ENCODE results near the gene PRMT5. TPM values are rescaled to one million over a fixed set of nuclear protein-coding genes. Genes with fewer than 3 reads are reported as not detected.

The PRMT5 gene
- polyA plus RNA-seq (2013, experiment 1 of 4), result 155 TPM
- polyA plus RNA-seq (2013, experiment 2 of 4), result 152 TPM
- 117 TPM for polyA plus RNA-seq (2013, experiment 3 of 4)
- 120 TPM for polyA plus RNA-seq (2013, experiment 4 of 4)

- H3K9me3 ChIP-seq (ENCODE audit: control insufficient read depth, low read length), result no peaks in the 10 kb centered on the region
- H3K27ac ChIP-seq (ENCODE audit: insufficient read depth, low read depth, low read length, poor library complexity, severe bottlenecking), result peak within 1 kb of the TSS; percentile 75
- 1 to 2% methylated on average over 50 to 51 of the region's 51 CpGs for WGBS, 2 experiments
- H3K36me3 ChIP-seq (ENCODE audit: control insufficient read depth, insufficient read depth, low read length), result peaks cover 18% of the 10 kb centered on the region
- H3K27me3 ChIP-seq (ENCODE audit: control insufficient read depth, insufficient read depth, low read length, poor library complexity, severe bottlenecking), result no peaks in the 10 kb centered on the region
- peak within 1 kb of the TSS; percentile 86 for H3K4me3 ChIP-seq (ENCODE audit: insufficient read depth, low read depth, low read length)
- peaks cover 4% of the 10 kb centered on the region for H3K4me1 ChIP-seq (ENCODE audit: control insufficient read depth, insufficient read depth, low read length)
Measured at GRCh38 chr14:22929104-22929960, at the start of gene PRMT5. TSS of gene PRMT5 (minus strand) at chr14:22929376. CDS start at chr14:22929361, 15 bp downstream.

- Histone ChIP-seq H3K9me3 (ENCODE audit: control insufficient read depth, low read length) (no peaks in the 10 kb centered on the region), H3K27ac (ENCODE audit: insufficient read depth, low read depth, low read length, poor library complexity, severe bottlenecking) (peak overlapping the region; percentile 94), H3K4me3 (ENCODE audit: insufficient read depth, low read depth, low read length) (peak overlapping the region; percentile 98), H3K4me1 (ENCODE audit: control insufficient read depth, insufficient read depth, low read length) (peaks cover 43% of the 10 kb centered on the region), H3K27me3 (ENCODE audit: control insufficient read depth, insufficient read depth, low read length, poor library complexity, severe bottlenecking) (no peaks in the 10 kb centered on the region), H3K36me3 (ENCODE audit: control insufficient read depth, insufficient read depth, low read length) (peaks cover 36% of the 10 kb centered on the region)
- 72 to 85% methylated on average over 2 to 3 of the region's 3 CpGs for WGBS, 2 experiments
Measured at GRCh38 chr14:22978487-22978837, 49.3 kb upstream of the PRMT5 start.

GRCh38 chr14:22977684-22978486 is 48.7 kb upstream of the PRMT5 start:
- H3K4me1 ChIP-seq (ENCODE audit: control insufficient read depth, insufficient read depth, low read length), result peaks cover 43% of the 10 kb centered on the region
- WGBS, 2 experiments, result 5 to 8% methylated on average over 7 to 8 of the region's 8 CpGs
- peaks cover 42% of the 10 kb centered on the region for H3K36me3 ChIP-seq (ENCODE audit: control insufficient read depth, insufficient read depth, low read length)
- H3K27me3 ChIP-seq (ENCODE audit: control insufficient read depth, insufficient read depth, low read length, poor library complexity, severe bottlenecking), result no peaks in the 10 kb centered on the region
- H3K27ac ChIP-seq (ENCODE audit: insufficient read depth, low read depth, low read length, poor library complexity, severe bottlenecking), result peak overlapping the region; percentile 94
- H3K9me3 ChIP-seq (ENCODE audit: control insufficient read depth, low read length), result no peaks in the 10 kb centered on the region
- H3K4me3 ChIP-seq (ENCODE audit: insufficient read depth, low read depth, low read length), result peak overlapping the region; percentile 98

GRCh38 chr14:22977434-22977683 is 48.2 kb upstream of the PRMT5 start:
- Histone ChIP-seq H3K27ac (ENCODE audit: insufficient read depth, low read depth, low read length, poor library complexity, severe bottlenecking) (peak overlapping the region; percentile 94), H3K9me3 (ENCODE audit: control insufficient read depth, low read length) (no peaks in the 10 kb centered on the region), H3K36me3 (ENCODE audit: control insufficient read depth, insufficient read depth, low read length) (peaks cover 47% of the 10 kb centered on the region), H3K4me3 (ENCODE audit: insufficient read depth, low read depth, low read length) (peak overlapping the region; percentile 26), H3K4me1 (ENCODE audit: control insufficient read depth, insufficient read depth, low read length) (peaks cover 43% of the 10 kb centered on the region), H3K27me3 (ENCODE audit: control insufficient read depth, insufficient read depth, low read length, poor library complexity, severe bottlenecking) (no peaks in the 10 kb centered on the region)

- peak overlapping the region; percentile 94 for H3K27ac ChIP-seq (ENCODE audit: insufficient read depth, low read depth, low read length, poor library complexity, severe bottlenecking)
- H3K4me3 ChIP-seq (ENCODE audit: insufficient read depth, low read depth, low read length), result peak overlapping the region; percentile 26
- peaks cover 43% of the 10 kb centered on the region for H3K4me1 ChIP-seq (ENCODE audit: control insufficient read depth, insufficient read depth, low read length)
- 79 to 80% methylated on average over 6 of the region's 6 CpGs for WGBS, 2 experiments
- peaks cover 52% of the 10 kb centered on the region for H3K36me3 ChIP-seq (ENCODE audit: control insufficient read depth, insufficient read depth, low read length)
- no peaks in the 10 kb centered on the region for H3K27me3 ChIP-seq (ENCODE audit: control insufficient read depth, insufficient read depth, low read length, poor library complexity, severe bottlenecking)
- H3K9me3 ChIP-seq (ENCODE audit: control insufficient read depth, low read length), result no peaks in the 10 kb centered on the region
Measured at GRCh38 chr14:22976620-22977433, 47.7 kb upstream of the PRMT5 start.

- Histone ChIP-seq H3K27ac (ENCODE audit: insufficient read depth, low read depth, low read length, poor library complexity, severe bottlenecking) (no peak overlapping the region), H3K9me3 (ENCODE audit: control insufficient read depth, low read length) (no peaks in the 10 kb centered on the region), H3K36me3 (ENCODE audit: control insufficient read depth, insufficient read depth, low read length) (peaks cover 51% of the 10 kb centered on the region), H3K4me3 (ENCODE audit: insufficient read depth, low read depth, low read length) (no peak overlapping the region), H3K27me3 (ENCODE audit: control insufficient read depth, insufficient read depth, low read length, poor library complexity, severe bottlenecking) (no peaks in the 10 kb centered on the region), H3K4me1 (ENCODE audit: control insufficient read depth, insufficient read depth, low read length) (peaks cover 43% of the 10 kb centered on the region)
- WGBS, 2 experiments, result 91 to 94% methylated on average over 9 of the region's 9 CpGs
Measured at GRCh38 chr14:22974530-22975313, 45.5 kb upstream of the PRMT5 start.

- 93 to 94% methylated on average over 6 of the region's 6 CpGs for WGBS, 2 experiments
- peaks cover 52% of the 10 kb centered on the region for H3K36me3 ChIP-seq (ENCODE audit: control insufficient read depth, insufficient read depth, low read length)
Measured at GRCh38 chr14:22973217-22974032, 44.2 kb upstream of the PRMT5 start.

GRCh38 chr14:22972313-22972930 is 43.2 kb upstream of the PRMT5 start:
- Histone ChIP-seq H3K4me1 (ENCODE audit: control insufficient read depth, insufficient read depth, low read length) (peaks cover 27% of the 10 kb centered on the region), H3K27me3 (ENCODE audit: control insufficient read depth, insufficient read depth, low read length, poor library complexity, severe bottlenecking) (no peaks in the 10 kb centered on the region), H3K27ac (ENCODE audit: insufficient read depth, low read depth, low read length, poor library complexity, severe bottlenecking) (no peak overlapping the region), H3K9me3 (ENCODE audit: control insufficient read depth, low read length) (no peaks in the 10 kb centered on the region), H3K36me3 (ENCODE audit: control insufficient read depth, insufficient read depth, low read length) (peaks cover 50% of the 10 kb centered on the region), H3K4me3 (ENCODE audit: insufficient read depth, low read depth, low read length) (no peak overlapping the region)
- 97% methylated on average over 2 of the region's 2 CpGs for WGBS, 2 experiments

More at GRCh38 chr14:22973217-22974032, 44.2 kb upstream of the PRMT5 start:
- Histone ChIP-seq H3K4me1 (ENCODE audit: control insufficient read depth, insufficient read depth, low read length) (peaks cover 35% of the 10 kb centered on the region), H3K27me3 (ENCODE audit: control insufficient read depth, insufficient read depth, low read length, poor library complexity, severe bottlenecking) (no peaks in the 10 kb centered on the region), H3K4me3 (ENCODE audit: insufficient read depth, low read depth, low read length) (no peak overlapping the region), H3K9me3 (ENCODE audit: control insufficient read depth, low read length) (no peaks in the 10 kb centered on the region), H3K27ac (ENCODE audit: insufficient read depth, low read depth, low read length, poor library complexity, severe bottlenecking) (no peak overlapping the region)
